Spleen (tissue), 11 donors: Measurements from ENCODE around the gene CENPO. TPM values are rescaled to one million over a fixed set of nuclear protein-coding genes. Genes with fewer than 3 reads are reported as not detected.

Experiments
- DNase-seq: peaks from one replicate; pipeline ENCODE4 v3.0.0-alpha.2; 2020
- H3K27ac ChIP-seq, 8 donors: fragments of 200-600 bp; sonication (generic) in 7 of 8; 1 replicate in 4 of 8; 2 replicates in 4 of 8; pipeline versions ENCODE4 v1.5.0 to v1.8.0; 2016 to 2021; ENCODE audit warnings: inconsistent platforms in 4 of 8, mild to moderate bottlenecking in 4 of 8, moderate library complexity in 1 of 8
- H3K27me3 ChIP-seq, 7 donors: fragments of 200-600 bp; sonication (generic) in 6 of 7; replicated peaks in 1 of 7; 1 replicate in 4 of 7; 2 replicates in 3 of 7; pipeline versions ENCODE4 v1.5.0 to v1.8.0; 2016 to 2021; ENCODE audit warnings: inconsistent platforms in 3 of 7, mild to moderate bottlenecking in 1 of 7
- H3K36me3 ChIP-seq, 6 donors: fragments of 200-600 bp; sonication (generic) in 5 of 6; 1 replicate in 4 of 6; 2 replicates in 2 of 6; pipeline versions ENCODE4 v1.5.0 to v1.8.0; 2016 to 2021; ENCODE audit warnings: inconsistent platforms in 2 of 6
- H3K4me1 ChIP-seq, 6 donors: fragments of 200-600 bp; sonication (generic) in 5 of 6; 1 replicate in 3 of 6; 2 replicates in 3 of 6; pipeline versions ENCODE4 v1.5.0 to v1.8.0; 2016 to 2021; ENCODE audit warnings: inconsistent platforms in 3 of 6
- H3K4me3 ChIP-seq, 8 donors: fragments of 200-600 bp; sonication (generic) in 7 of 8; 1 replicate in 4 of 8; 2 replicates in 4 of 8; pipeline versions ENCODE4 v1.5.0 to v1.8.0; 2016 to 2021; ENCODE audit warnings: inconsistent platforms in 4 of 8, mild to moderate bottlenecking in 4 of 8, moderate library complexity in 2 of 8
- H3K9me3 ChIP-seq, 8 donors: fragments of 200-600 bp; sonication (generic) in 7 of 8; 1 replicate in 4 of 8; 2 replicates in 4 of 8; pipeline versions ENCODE4 v1.5.0 to v1.8.0; 2016 to 2021; ENCODE audit warnings: inconsistent platforms in 4 of 8
- CTCF ChIP-seq, 11 experiments: fragments of 200-600 bp in 7 of 11; fragments of 450-650 bp in 4 of 11; sonication (generic) in 4 of 11; IDR thresholded peaks in 8 of 11; conservative IDR thresholded peaks in 3 of 11; 1 replicate in 7 of 11; 2 replicates in 4 of 11; pipeline versions ENCODE4 v1.4.0 to v1.8.0; 2016 to 2021; ENCODE audit warnings: antibody characterized with exemption in 11 of 11, inconsistent platforms in 4 of 11, mild to moderate bottlenecking in 1 of 11
- POLR2A ChIP-seq, 3 donors: fragments of 450-650 bp; IDR thresholded peaks; one replicate each; pipeline ENCODE4 v1.5.1; 2017; ENCODE audit warnings: antibody characterized with exemption in 3 of 3, mild to moderate bottlenecking in 1 of 3
- POLR2AphosphoS5 ChIP-seq, 3 donors: sonication (generic); formaldehyde crosslinking; IDR thresholded peaks; one replicate each; pipeline ENCODE4 v1.5.1; 2017; ENCODE audit warnings: antibody characterized with exemption in 3 of 3
- WGBS, 5 donors: extraction: QIAGEN DNeasy Blood & Tissue Kit in 3 of 5; methylation state at CpG; one replicate each; pipeline versions ENCODE4 v1.1.5 to v1.1.7; 2013 to 2018; 5-methylcytosine and 5-hydroxymethylcytosine counted together
- intact Hi-C: fragments of 100-400 bp; cut with DNase I; formaldehyde crosslinking; loops from one replicate; pipeline ENCODE4 v1.15.0; 2023; ENCODE audit warnings: low total_unique reads
- polyA plus RNA-seq, 3 donors: library from polyadenylated mRNA; stranded (reverse); fragments of 200-250 nt; gene quantifications; one replicate each; pipeline ENCODE4 v1.2.1, GENCODE V29; 2013
- total RNA-seq, 7 donors: library from RNA; depleted of rRNA in 3 of 7; stranded (reverse); fragments of >200 nt in 3 of 7; fragmentation: NEBNext Ultra II Directional in 4 of 7; extraction: Animal tissue kit (Norgen Biotek cat#: 25700) in 4 of 7; gene quantifications; one replicate each; pipeline versions ENCODE4 v1.1.0 to v1.2.1, GENCODE V29; 2016 to 2021
- donor health status: healthy with polysubstance abuse.
- donor health status: DM: no; HTN: no; CAD: no; lungs with moderate emphysema.
- donor health status: DM: no; HTN: no; CAD: no.
- donor health status: Bipolar disorder and iron deficiency.
- donor health status: healthy.
- donor health status: DM: no; HTN: no; CAD: no.
- donor health status: DM: yes; HTN: yes; CAD: no.

The CENPO gene
- total and polyA plus RNA-seq, 10 donors = 1.7 to 10.4 (median 8.2) TPM

- Histone ChIP-seq H3K4me1 (peaks cover 0 to 6% (median under 1%) of the 10 kb centered on the region in 6 donors), H3K27me3 (no peaks in the 10 kb centered on the region), H3K36me3 (peaks cover 0 to 71% (median 20%) of the 10 kb centered on the region in 6 donors), H3K4me3 (no peak overlapping the region), H3K27ac (no peak overlapping the region), H3K9me3 (no peaks in the 10 kb centered on the region)
- WGBS, 5 donors = 75 to 91% (median 84%) methylated on average over 9 of the region's 9 CpGs
- peak; percentile 47 for DNase-seq
- intact Hi-C loops = no loop called here
- TF ChIP-seq POLR2AphosphoS5 (IDR thresholded peaks at IDR 0.05) (no peak), CTCF (IDR thresholded peaks at IDR 0.05 in 8 of 11, conservative IDR thresholded peaks at IDR 0.05 in 3 of 11) (no peak), POLR2A (IDR thresholded peaks at IDR 0.05) (no peak)
Measured at GRCh38 chr2:24832521-24832920, 39.3 kb downstream of the CENPO start.

- peaks cover 0 to under 1% (median 0%) of the 10 kb centered on the region in 6 donors for H3K4me1 ChIP-seq
- TF ChIP-seq POLR2AphosphoS5 (IDR thresholded peaks at IDR 0.05) = no peak
- no peak for TF ChIP-seq POLR2A (IDR thresholded peaks at IDR 0.05)
- no peak for TF ChIP-seq CTCF (IDR thresholded peaks at IDR 0.05 in 8 of 11, conservative IDR thresholded peaks at IDR 0.05 in 3 of 11)
- H3K27ac ChIP-seq = no peak overlapping the region
- no peak overlapping the region for H3K4me3 ChIP-seq
- intact Hi-C loops = no loop called here
- peaks cover 0 to 76% (median 20%) of the 10 kb centered on the region in 6 donors for H3K36me3 ChIP-seq
- DNase-seq = peak; percentile 45
- H3K9me3 ChIP-seq = no peaks in the 10 kb centered on the region
- WGBS, 5 donors = 93 to 97% (median 94%) methylated on average over 19 to 22 of the region's 22 CpGs
- no peaks in the 10 kb centered on the region for H3K27me3 ChIP-seq
Measured at GRCh38 chr2:24832931-24833701, 39.9 kb downstream of the CENPO start.

GRCh38 chr2:24833821-24834732 is 40.9 kb downstream of the CENPO start:
- no peak overlapping the region for H3K4me3 ChIP-seq
- DNase-seq = peak; percentile 59
- WGBS, 5 donors = 91 to 97% (median 94%) methylated on average over 24 to 32 of the region's 32 CpGs
- H3K27me3 ChIP-seq = no peaks in the 10 kb centered on the region
- H3K27ac ChIP-seq = no peak overlapping the region
- H3K4me1 ChIP-seq = no peaks in the 10 kb centered on the region
- intact Hi-C loops = no loop called here
- H3K36me3 ChIP-seq = peaks cover 0 to 86% (median 20%) of the 10 kb centered on the region in 6 donors
- H3K9me3 ChIP-seq = no peaks in the 10 kb centered on the region
- no peak for TF ChIP-seq POLR2AphosphoS5 (IDR thresholded peaks at IDR 0.05)
- no peak for TF ChIP-seq CTCF (IDR thresholded peaks at IDR 0.05 in 8 of 11, conservative IDR thresholded peaks at IDR 0.05 in 3 of 11)
- TF ChIP-seq POLR2A (IDR thresholded peaks at IDR 0.05) = no peak
